ENCODE measurements around the gene CUL4A. TPM values are rescaled to one million over a fixed set of nuclear protein-coding genes. Genes with fewer than 3 reads are reported as not detected.

Gene CUL4A
- total RNA-seq, 6 donors from 2014 or later = 54.4 to 346 (median 129) TPM

GRCh38 chr13:113162783-113163685, 46.4 kb upstream of the CUL4A start:
- Histone ChIP-seq H3K4me3 (no peak overlapping the region), H3K27ac (no peak overlapping the region), H3K27me3 (peaks cover 0 to 14% (median 3%) of the 10 kb centered on the region in 4 donors), H3K36me3 (no peaks in the 10 kb centered on the region), H3K9me3 (no peaks in the 10 kb centered on the region), H3K4me1 (no peaks in the 10 kb centered on the region)
- DNase-seq (no peak), ATAC-seq (ENCODE audit: low FRiP score in 2 of 2) (no peak)
- 38 to 46% methylated on average over 17 to 21 of the region's 25 CpGs for WGBS, 2 donors
- no peak for TF ChIP-seq EP300 (IDR thresholded peaks at IDR 0.05)
- no peak for TF ChIP-seq POLR2AphosphoS5 (IDR thresholded peaks at IDR 0.05)
- TF ChIP-seq POLR2A (IDR thresholded peaks at IDR 0.05) = no peak
- TF ChIP-seq CTCF (IDR thresholded peaks at IDR 0.05) = no peak

GRCh38 chr13:113164492-113164891, 44.9 kb upstream of the CUL4A start:
- Histone ChIP-seq H3K36me3 (no peaks in the 10 kb centered on the region), H3K4me3 (no peak overlapping the region), H3K27ac (no peak overlapping the region), H3K4me1 (no peaks in the 10 kb centered on the region), H3K27me3 (peaks cover 0 to 14% (median 3%) of the 10 kb centered on the region in 4 donors), H3K9me3 (no peaks in the 10 kb centered on the region)
- no peak for ATAC-seq (ENCODE audit: low FRiP score in 2 of 2)
- TF ChIP-seq POLR2A (IDR thresholded peaks at IDR 0.05) (no peak), EP300 (IDR thresholded peaks at IDR 0.05) (no peak), CTCF (IDR thresholded peaks at IDR 0.05) (no peak), POLR2AphosphoS5 (IDR thresholded peaks at IDR 0.05) (no peak)
- DNase-seq = no peak
- WGBS, 2 donors = 63 to 83% methylated on average over 12 of the region's 12 CpGs

- ATAC-seq (ENCODE audit: low FRiP score in 2 of 2) (no peak), DNase-seq (no peak)
- Histone ChIP-seq H3K4me3 (no peak overlapping the region), H3K27ac (no peak overlapping the region), H3K36me3 (peaks cover 0 to 2% (median under 1%) of the 10 kb centered on the region in 4 donors), H3K27me3 (peaks cover 0 to 9% (median 3%) of the 10 kb centered on the region in 4 donors), H3K4me1 (no peaks in the 10 kb centered on the region), H3K9me3 (no peaks in the 10 kb centered on the region)
- TF ChIP-seq POLR2A (IDR thresholded peaks at IDR 0.05) = no peak
- no peak for TF ChIP-seq CTCF (IDR thresholded peaks at IDR 0.05)
- TF ChIP-seq EP300 (IDR thresholded peaks at IDR 0.05) = no peak
- TF ChIP-seq POLR2AphosphoS5 (IDR thresholded peaks at IDR 0.05) = no peak
- WGBS, 2 donors = 86% methylated on average over 10 of the region's 10 CpGs
These were observed 43.1 kb upstream of the CUL4A start for GRCh38 chr13:113166266-113166665.

DNA sequence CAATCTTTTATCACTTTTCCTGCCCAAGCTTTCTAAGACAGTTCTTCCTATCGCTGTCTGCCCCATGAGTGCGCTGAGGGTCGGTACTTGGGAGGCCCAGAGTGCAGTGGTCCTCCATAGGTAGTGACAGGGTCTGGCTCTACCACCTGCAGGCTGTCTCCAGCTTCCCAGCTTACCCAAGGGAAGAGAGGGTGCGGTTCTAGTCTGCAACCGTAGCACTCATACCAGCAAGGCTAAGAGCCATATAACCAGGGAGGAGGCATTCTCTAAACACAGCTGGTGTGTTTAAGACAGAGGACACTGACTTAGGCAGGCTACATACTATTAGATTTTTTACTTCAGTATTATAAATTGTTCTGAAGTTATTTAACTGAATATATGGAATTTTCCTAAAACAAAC, 42.7 kb upstream of the CUL4A start:
- no peak for TF ChIP-seq CTCF (IDR thresholded peaks at IDR 0.05)
- TF ChIP-seq POLR2A (IDR thresholded peaks at IDR 0.05) = no peak
- TF ChIP-seq EP300 (IDR thresholded peaks at IDR 0.05) = no peak
- TF ChIP-seq POLR2AphosphoS5 (IDR thresholded peaks at IDR 0.05) = no peak
- Histone ChIP-seq H3K27me3 (peaks cover 0 to 6% (median 2%) of the 10 kb centered on the region in 4 donors), H3K36me3 (peaks cover 0 to 7% (median 3%) of the 10 kb centered on the region in 4 donors), H3K27ac (no peak overlapping the region), H3K4me3 (no peak overlapping the region), H3K9me3 (no peaks in the 10 kb centered on the region), H3K4me1 (no peaks in the 10 kb centered on the region)
- no peak for DNase-seq
- ATAC-seq (ENCODE audit: low FRiP score in 2 of 2) = no peak
- WGBS, 2 donors = 87 to 93% methylated on average over 5 of the region's 5 CpGs

Data from upper lobe of left lung (tissue), 6 donors.